GM19397 (cell line): ENCODE results near the gene NEDD4L.
"Not testable (repeated sequence)": the region's sequence is repeated elsewhere in the genome, so short reads cannot be mapped to it uniquely, and the experiment has no call there.

Experiments
- ATAC-seq: cut with Tn5 transposase; IDR thresholded peaks from one replicate; pipeline ENCODE4 v1.9.1; 2021; ENCODE audit warnings: mild to moderate bottlenecking, moderate library complexity; ENCODE audit not compliant: unreplicated experiment

The NEDD4L gene

DNA sequence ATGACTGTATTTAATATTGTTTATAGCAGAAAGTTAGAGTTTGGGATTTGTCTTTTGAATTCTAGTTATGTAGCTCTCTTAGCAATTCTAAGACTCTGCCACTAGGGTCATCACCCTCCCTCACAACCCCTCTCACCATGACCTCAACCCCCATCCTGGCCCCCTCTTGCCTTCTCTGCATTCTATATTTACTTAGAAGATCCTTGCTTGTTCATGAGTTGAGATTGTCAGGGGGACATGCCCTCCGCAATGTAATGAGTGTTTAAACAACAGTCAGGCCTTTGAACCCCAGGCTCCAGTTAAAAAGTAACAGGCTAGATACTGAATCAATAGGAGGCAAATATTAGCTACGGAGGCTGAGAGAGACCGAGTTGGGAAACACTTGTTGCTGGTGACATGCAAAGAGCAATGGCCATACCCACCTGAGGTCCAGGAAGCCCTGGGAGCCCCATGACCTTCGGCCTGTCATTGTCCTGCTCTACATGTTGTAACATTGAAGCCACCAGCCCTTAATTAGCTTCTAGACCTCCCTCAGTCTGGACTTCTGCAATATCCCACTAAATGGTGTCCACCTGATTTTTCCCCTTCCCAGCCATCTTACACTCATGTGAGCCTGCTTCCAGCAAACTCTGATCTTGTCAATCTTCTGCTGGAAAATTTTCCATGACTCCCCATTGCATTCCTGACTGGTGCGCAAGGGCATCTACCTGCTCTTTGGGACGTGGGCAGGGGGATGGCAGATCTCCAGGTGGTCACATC lies 363.8 kb downstream of the NEDD4L start:
- ATAC-seq = no peak

DNA sequence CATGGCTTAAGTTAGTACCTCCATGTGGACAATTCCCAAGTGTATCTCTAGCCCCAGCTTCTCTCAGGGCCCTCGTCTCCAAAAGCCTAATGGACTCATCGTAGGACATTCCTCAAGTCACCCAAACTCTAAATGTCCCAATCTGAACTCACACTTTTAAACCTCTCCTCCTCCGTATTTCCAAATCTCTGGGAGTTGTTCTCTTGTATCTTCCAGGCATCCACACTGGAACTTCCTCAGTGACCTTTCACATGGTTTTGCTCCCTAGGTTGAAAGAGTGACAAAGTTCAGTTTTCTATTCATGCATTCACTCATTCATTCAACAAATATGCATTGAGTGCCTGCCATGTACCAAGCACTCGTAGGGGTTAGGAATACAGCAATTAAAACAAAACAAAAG lies 364.6 kb downstream of the NEDD4L start:
- ATAC-seq = no peak

GRCh38 chr18:58409802-58410445 lies 365.9 kb downstream of the NEDD4L start:
- no peak for ATAC-seq

DNA sequence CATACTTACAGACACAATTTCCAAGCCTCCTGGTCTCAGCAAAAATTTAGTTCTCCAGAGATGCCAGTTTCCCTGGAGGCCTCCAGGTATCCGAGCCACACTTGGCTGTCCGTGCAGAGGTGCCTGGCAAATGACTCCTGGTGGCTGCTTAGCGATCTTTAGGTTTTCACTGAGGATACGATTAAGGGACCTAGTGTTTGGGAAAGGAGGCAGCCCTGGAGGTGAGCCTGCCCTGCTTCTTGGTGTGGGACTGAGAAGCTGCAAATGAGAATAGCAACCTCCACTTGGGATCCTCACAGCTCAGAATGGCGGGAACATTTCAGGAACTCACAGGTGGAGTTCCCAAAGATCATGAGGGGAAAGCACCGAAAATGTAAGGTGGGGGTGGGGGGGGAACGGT lies 367.3 kb downstream of the NEDD4L start:
- no peak for ATAC-seq

GRCh38 chr18:58412844-58413666 lies 369.0 kb downstream of the NEDD4L start:
- ATAC-seq = no peak

GRCh38 chr18:58413667-58414628 lies 369.9 kb downstream of the NEDD4L start:
- no peak for ATAC-seq

- ATAC-seq = no peak
Observed at GRCh38 chr18:58416014-58416703, 372.1 kb downstream of the NEDD4L start.

- no peak for ATAC-seq
Observed at GRCh38 chr18:58416704-58417683, 373.0 kb downstream of the NEDD4L start.

DNA sequence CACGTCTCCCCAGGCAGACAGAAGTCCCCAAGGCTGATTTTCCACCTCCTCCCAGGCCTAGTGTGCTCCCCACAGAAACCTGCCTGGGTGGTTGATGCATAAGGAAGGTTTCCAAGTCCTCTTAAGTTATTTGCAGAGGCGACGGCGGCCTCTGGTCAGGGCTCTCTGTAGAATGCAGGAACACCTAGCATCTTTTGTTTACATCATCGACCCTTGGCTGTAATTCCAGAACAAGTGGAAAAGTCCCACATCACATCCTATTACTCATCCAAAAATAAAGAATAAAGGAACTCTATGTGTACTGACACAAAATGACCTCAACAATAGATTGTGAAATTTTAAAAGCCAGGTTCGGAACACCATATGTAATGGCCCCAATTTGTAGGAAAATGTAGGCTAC lies 373.7 kb downstream of the NEDD4L start:
- ATAC-seq = no peak

GRCh38 chr18:58418361-58418760 lies 374.3 kb downstream of the NEDD4L start:
- no peak for ATAC-seq

DNA sequence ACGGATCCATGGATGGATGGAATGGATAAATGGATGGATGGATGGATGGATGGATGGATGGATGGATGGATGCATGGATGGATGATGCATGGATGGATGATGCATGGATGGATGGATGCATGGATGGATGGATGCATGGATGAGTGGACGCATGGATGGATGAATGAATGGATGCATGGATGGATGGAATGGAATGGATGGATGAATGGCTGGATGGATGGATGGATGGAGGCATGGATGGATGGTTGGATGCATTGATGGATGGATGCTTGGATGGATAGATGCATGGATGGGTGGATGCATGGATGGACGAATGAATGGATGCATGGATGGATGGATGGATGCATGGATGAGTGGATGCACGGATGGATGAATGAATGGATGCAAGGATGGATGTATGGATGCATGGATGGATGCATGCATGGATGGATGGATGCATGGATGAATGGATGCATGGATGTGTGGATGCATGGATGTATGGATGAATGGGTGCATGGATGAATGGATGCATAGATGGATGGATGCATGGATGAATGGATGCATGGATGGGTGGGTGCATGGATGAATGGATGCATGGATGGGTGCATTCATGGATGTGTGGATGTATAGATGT lies 375.7 kb downstream of the NEDD4L start:
- no peak for ATAC-seq

GRCh38 chr18:58426611-58427010 lies 382.6 kb downstream of the NEDD4L start:
- no peak for ATAC-seq

- no peak for ATAC-seq
Observed at GRCh38 chr18:58427321-58427720, 383.3 kb downstream of the NEDD4L start.

- no peak for ATAC-seq
Observed at GRCh38 chr18:58429442-58429841, 385.4 kb downstream of the NEDD4L start.

- ATAC-seq = no peak
Observed at GRCh38 chr18:58431215-58431614, 387.2 kb downstream of the NEDD4L start.

DNA sequence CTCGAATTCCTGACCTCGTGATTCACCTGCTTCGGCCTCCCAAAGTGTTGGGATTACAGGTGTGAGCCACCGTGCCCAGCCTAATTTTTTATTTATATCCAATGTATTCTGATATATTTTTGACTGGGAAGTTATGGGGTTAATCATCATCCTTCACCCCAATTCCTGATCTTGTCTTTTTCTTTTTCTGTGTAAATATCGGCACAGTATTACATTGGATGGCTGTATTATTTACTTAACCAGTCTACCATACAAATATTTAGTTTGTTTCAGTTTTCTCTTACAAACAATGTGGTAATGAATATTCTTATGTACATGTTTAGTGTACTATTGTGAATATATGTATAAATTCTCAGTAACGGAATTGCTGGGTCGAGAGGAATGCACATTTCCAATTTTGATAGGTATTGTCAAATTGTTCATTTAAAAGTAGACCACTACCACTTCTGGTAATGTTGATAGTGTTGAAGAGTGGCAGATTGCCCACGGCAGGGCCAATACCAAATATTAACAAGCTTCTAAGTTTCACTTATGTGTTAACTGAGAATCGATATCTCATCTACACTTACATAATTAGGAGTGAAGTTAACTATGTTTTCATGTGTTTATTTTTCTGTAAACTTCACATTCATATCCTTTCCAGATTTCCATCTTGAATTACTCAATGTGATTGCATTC lies 388.2 kb downstream of the NEDD4L start:
- ATAC-seq = no peak

DNA sequence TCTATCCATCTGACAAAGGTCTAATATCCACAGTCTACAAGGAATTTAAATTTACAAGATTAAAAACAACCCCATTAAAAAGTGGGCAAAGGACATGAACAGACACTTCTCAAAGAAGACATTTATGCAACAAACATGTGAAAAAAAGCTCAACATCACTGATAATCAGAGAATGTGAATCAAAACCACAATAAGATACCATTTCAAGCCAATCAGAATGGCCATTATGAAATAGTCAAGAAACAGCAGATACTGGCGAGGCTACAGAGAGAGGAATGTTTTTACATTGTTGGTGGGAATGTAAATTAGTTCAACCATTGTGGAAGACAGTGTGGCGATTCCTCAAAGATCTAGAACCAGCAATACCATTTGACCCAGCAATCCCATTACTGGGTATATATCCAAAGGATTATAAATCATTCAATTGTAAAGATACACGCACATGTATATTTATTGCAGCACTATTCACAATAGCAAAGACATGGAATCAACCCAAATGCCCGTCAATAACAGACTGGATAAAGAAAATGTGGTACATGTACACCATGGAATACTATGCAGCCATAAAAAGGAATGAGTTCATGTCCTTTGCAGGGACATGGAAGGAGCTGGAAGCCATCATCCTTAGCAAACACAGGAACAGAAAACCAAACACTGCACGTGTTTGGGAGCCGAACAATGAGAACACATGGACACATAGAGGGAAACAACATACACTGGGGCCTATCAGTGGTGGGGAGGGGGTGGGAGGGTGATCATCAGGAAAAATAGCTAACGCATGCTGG lies 391.4 kb downstream of the NEDD4L start:
- not testable (repeated sequence) for ATAC-seq
